Activated T-helper 1 cell treated with anti-CD3 and anti-CD28 coated beads, Interleukin-12 subunit alpha, Interleukin-12 subunit beta, Interleukin-2, Interleukin-4 antibody, amounts not matched to agents 30 ng/mL and 10 ng/mL and 1 ng/mL, durations not matched to agents 14 hours and 24 hours and 36 hours (primary cell): Measurements from ENCODE around the gene INTS15. TPM values are rescaled to one million over a fixed set of nuclear protein-coding genes. Genes with fewer than 3 reads are reported as not detected.

Experiments used
- DNase-seq: peaks from one replicate; pipeline ENCODE4 v3.0.0; 2021; ENCODE audit warnings: low spot score
- H3K27ac Mint-ChIP-seq: one replicate; pipeline ENCODE4 v1.8.0; 2021; ENCODE audit warnings: mild to moderate bottlenecking, mixed read lengths
- H3K27me3 Mint-ChIP-seq: one replicate; pipeline ENCODE4 v1.8.0; 2022; ENCODE audit warnings: mild to moderate bottlenecking, moderate library complexity, mixed read lengths; ENCODE audit not compliant: insufficient read depth
- H3K36me3 Mint-ChIP-seq: one replicate; pipeline ENCODE4 v1.8.0; 2021; ENCODE audit warnings: low read depth, mixed read lengths
- H3K4me1 Mint-ChIP-seq: one replicate; pipeline ENCODE4 v1.8.0; 2021; ENCODE audit warnings: low read depth, mixed read lengths
- H3K4me3 Mint-ChIP-seq: one replicate; pipeline ENCODE4 v1.8.0; 2021; ENCODE audit warnings: mild to moderate bottlenecking, moderate library complexity, mixed read lengths
- H3K9me3 Mint-ChIP-seq: one replicate; pipeline ENCODE4 v1.8.0; 2021; ENCODE audit warnings: mixed read lengths
- intact Hi-C: fragments of 100-400 bp; cut with micrococcal nuclease; formaldehyde crosslinking; loops from one replicate; pipeline ENCODE4 v1.15.1; 2024
- total RNA-seq: library from RNA; stranded (reverse); gene quantifications from 2 replicates; pipeline ENCODE4 v1.2.3, GENCODE V29; 2022

The INTS15 gene
- total RNA-seq = 44.6 and 46.6 TPM in 2 replicates

DNA sequence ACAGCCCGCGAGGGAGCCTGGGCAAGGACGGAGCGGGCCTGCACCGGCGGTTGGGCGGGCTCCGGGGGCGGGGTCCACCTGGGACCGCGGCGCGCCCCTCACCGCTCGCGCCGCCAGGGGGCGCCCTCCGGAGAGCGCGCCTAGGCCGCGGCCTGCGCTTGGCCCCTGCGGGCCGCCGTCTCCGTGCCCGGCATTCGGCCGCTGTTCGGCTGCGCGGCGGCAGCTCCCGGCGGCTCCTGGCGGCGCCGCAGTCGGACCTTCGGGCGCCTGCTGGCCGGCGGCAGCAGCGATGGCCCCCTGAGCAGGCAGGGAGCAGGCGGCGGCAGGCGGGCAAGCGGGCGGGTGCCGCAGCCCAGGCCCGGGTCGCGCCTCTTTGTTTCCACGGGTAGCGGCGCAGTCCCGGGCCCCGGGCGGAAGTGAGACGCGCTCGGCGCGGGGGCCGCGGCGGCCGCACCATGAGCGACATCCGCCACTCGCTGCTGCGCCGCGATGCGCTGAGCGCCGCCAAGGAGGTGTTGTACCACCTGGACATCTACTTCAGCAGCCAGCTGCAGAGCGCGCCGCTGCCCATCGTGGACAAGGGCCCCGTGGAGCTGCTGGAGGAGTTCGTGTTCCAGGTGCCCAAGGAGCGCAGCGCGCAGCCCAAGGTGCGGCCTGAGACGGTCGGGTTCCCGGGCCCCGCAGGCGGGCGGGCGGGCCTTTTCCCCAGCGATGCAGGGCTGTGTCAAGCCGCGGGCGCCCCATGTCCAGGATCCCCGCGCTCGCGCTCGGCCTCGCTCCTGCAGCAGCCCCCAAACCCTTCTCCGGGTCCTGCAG lies at the start of gene INTS15:
Gene INTS15 (plus strand): TSS at position 193 of the 816 bp plus-strand sequence. CDS start 263 bp downstream, at position 456.
- peak within 1 kb of the TSS; percentile 85 for H3K27ac Mint-ChIP-seq
- peaks cover 27% of the 10 kb centered on the region for H3K36me3 Mint-ChIP-seq
- intact Hi-C loops = loop anchor here (1.0 to 2.0 kb wide), 5 partner anchors 13 to 267 kb away; partner anchors contain the start of genes DAGLB, ZDHHC4, ZNF12 and ZNF316

DNA sequence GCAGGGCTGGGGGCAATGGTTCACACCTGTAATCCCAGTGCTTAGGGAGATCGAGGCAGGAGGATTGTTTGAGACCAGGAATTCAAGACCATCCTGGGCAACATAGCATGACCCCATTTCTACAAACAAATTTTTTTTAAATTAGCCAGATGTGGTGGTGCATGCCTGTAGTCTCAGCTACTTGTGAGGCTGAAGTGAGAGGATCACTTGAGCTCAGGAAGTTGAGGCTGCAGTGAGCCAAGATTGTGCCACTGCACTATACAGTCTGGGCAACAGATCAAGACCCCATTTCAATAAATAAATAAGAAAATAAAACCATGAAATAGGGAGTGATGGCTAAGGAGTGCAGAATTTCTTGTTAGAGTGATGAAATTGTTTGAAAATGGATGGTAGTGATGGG lies 47.5 kb upstream of the INTS15 start:
- no peak overlapping the region for H3K27ac Mint-ChIP-seq
- H3K9me3 Mint-ChIP-seq = no peaks in the 10 kb centered on the region
- intact Hi-C loops = no loop called here

More for the DNA sequence above, at the start of gene INTS15:
- DNase-seq = peak; percentile 78
- Mint-ChIP-seq H3K27me3 (no peaks in the 10 kb centered on the region), H3K4me1 (peaks cover 8% of the 10 kb centered on the region), H3K4me3 (peak within 1 kb of the TSS; percentile 88), H3K9me3 (no peaks in the 10 kb centered on the region)

DNA sequence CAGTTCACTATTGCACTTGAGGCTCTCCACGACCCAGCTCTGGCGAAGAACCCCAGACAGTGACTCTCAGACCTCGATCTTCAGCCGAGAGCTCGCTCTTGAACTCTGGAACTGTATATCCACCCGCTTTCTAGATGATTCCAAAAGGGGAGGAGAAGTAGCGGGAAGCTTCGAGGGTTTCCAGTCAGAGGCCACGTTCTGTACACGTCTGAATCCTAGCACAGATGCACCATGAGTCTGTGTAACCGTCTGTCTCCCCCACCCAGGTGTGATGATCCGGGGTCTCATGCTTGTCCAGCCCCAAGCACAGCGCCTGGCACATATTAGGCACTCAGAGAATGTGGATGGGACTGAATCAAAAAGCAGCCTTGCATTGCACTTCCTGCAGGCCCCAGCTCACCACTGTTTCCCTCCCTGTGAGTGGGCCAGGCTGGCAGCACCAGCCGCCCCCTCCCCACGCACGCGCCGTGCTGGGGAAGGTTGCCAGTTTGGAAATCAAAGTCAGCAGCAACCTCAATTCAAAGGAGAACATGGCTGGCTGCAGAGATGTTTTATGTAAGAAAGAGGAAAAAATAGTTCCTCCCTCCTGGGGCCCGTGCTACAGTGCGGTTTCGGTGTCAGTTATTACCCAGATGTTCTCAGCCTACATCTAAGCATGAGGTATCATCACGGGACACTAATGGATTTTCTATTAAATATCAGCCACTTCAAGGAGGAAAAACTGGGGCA lies 44.3 kb upstream of the INTS15 start:
- intact Hi-C loops = no loop called here
- no peak overlapping the region for H3K4me3 Mint-ChIP-seq

More for the DNA sequence above, 47.5 kb upstream of the INTS15 start:
- DNase-seq = no peak
- Mint-ChIP-seq H3K36me3 (no peaks in the 10 kb centered on the region), H3K4me1 (no peaks in the 10 kb centered on the region), H3K4me3 (no peak overlapping the region), H3K27me3 (peaks cover 3% of the 10 kb centered on the region)

DNA sequence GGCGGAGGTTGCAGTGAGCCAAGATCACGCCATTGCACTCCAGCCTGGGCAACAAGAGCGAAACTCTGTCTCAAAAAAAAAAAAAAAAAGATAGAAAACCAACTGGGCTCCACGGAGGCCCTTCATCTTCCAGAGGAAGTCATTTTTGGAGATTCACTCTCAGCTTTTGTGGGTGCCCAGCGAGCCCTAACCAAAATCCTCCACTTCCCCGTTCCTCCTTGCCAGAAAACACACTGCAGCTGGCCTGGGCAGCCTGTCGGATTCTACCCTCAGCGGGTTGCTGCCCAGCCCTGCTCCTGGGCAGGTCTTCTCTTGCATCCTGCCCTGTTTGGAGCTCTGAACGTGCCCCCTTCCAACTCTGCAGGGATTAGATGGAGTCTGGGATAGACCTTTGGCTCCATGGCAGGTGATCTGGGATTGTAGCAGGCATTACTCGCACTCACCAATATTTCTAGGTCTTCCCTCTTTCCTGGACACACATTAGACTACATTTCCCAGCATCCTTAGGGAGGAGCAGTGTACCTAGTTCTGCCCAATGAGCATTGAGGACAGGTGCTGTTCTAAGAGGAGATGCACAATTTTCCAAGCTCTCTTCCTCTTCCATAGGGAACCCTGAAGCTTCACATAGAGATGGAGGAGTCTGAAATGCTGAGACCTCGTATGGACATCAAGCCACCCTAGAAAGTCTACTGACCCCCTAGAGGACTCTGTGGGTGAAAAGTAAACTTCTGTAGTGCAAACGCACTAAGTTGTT lies 43.1 kb upstream of the INTS15 start:
- Mint-ChIP-seq H3K4me1 (no peaks in the 10 kb centered on the region), H3K4me3 (no peak overlapping the region), H3K27ac (no peak overlapping the region), H3K27me3 (no peaks in the 10 kb centered on the region), H3K36me3 (no peaks in the 10 kb centered on the region), H3K9me3 (no peaks in the 10 kb centered on the region)
- DNase-seq = no peak
- intact Hi-C loops = no loop called here

More for the DNA sequence above, 44.3 kb upstream of the INTS15 start:
- no peaks in the 10 kb centered on the region for H3K9me3 Mint-ChIP-seq
- H3K36me3 Mint-ChIP-seq = no peaks in the 10 kb centered on the region
- H3K27ac Mint-ChIP-seq = no peak overlapping the region
- DNase-seq = no peak
- H3K27me3 Mint-ChIP-seq = no peaks in the 10 kb centered on the region
- H3K4me1 Mint-ChIP-seq = no peaks in the 10 kb centered on the region

DNA sequence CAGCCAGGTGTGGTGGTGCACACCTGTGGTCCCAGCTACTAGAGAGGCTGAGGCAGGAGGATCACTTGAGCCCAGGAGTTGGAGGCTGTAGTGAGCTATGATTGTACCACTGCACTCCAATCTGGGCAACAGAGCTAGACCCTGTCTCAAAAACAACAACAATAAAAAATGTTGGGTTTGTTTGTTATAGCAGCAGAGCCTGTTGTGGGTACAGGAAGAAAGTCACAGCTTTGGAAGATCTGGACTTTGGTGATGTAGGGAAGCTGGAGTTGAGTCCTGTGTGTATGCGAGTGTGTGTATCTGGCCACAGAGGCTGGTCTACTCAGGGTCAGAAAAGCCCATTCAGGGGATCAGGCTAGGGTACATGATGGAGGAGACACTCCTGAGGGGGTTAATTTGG lies 42.4 kb upstream of the INTS15 start:
- no peaks in the 10 kb centered on the region for H3K4me1 Mint-ChIP-seq
- H3K27me3 Mint-ChIP-seq = no peaks in the 10 kb centered on the region
- no peaks in the 10 kb centered on the region for H3K9me3 Mint-ChIP-seq
- no peak overlapping the region for H3K4me3 Mint-ChIP-seq
- H3K36me3 Mint-ChIP-seq = no peaks in the 10 kb centered on the region
- DNase-seq = no peak
- intact Hi-C loops = no loop called here
- no peak overlapping the region for H3K27ac Mint-ChIP-seq

DNA sequence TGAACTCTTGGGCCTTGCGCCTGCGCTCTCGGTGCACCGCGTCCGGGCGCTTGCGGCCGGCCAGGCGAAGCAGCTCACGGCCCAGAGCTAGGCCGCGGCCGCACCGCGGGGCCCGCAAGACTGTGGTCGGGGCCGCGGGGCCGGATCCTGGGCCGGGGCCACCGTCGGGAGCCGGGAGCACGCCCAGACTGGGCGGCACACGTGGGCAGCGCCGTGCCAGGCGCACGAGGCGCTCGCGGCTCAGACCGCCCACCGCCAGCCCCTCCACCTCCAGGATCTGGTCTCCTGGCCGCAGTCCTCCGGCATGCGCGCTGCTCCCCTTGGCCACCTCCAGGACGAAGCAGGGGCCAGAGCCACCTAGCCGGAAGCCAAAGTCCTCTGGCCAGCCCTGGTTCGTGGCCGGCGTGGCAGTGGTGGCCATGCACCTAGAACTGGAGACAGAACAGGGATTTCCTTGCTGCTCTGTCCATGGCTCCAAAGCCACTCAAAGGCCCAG lies 38.8 kb upstream of the INTS15 start, which contains the start of gene GRID2IP:
Gene GRID2IP (minus strand): TSS at position 446 of the 496 bp plus-strand sequence. CDS start 25 bp downstream, at position 421.
- no peak within 1 kb of the TSS for H3K4me3 Mint-ChIP-seq
- DNase-seq = no peak
- intact Hi-C loops = no loop called here
- no peak within 1 kb of the TSS for H3K27ac Mint-ChIP-seq
- peaks cover 7% of the 10 kb centered on the region for H3K4me1 Mint-ChIP-seq
- peaks cover 2% of the 10 kb centered on the region for H3K36me3 Mint-ChIP-seq
- H3K9me3 Mint-ChIP-seq = no peaks in the 10 kb centered on the region
- H3K27me3 Mint-ChIP-seq = no peaks in the 10 kb centered on the region

DNA sequence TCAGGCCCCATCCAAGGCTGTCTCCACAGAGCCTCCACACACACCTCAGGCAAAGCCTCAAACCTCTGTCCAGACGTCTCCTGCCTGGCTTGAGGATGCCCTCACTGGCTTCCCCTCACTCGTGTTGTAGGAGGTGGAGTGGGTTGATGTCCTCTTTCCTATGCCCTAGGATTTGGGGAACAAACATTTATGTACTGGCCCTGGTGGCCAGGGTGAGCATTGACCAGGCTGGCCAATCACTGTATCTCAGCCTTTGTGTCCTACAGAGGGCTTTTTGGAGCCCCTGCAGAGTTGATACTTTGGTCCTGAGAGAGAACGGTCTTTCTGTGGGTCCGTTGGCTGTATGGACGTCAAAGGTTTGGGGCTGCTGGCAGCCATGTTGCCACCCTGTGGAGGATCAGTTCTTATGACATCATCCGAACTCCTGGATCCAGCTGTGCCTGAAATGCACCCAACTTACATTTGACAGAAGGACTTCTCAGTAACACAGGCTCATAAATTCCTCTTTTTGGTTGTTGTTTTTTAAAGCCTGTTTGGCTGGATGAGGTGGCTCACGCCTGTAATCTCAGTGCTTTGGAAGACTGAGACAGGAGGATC lies 36.3 kb upstream of the INTS15 start:
- Mint-ChIP-seq H3K4me1 (peaks cover 7% of the 10 kb centered on the region), H3K36me3 (peaks cover 2% of the 10 kb centered on the region), H3K27ac (no peak overlapping the region), H3K27me3 (no peaks in the 10 kb centered on the region), H3K4me3 (no peak overlapping the region), H3K9me3 (no peaks in the 10 kb centered on the region)
- intact Hi-C loops = no loop called here
- no peak for DNase-seq

DNA sequence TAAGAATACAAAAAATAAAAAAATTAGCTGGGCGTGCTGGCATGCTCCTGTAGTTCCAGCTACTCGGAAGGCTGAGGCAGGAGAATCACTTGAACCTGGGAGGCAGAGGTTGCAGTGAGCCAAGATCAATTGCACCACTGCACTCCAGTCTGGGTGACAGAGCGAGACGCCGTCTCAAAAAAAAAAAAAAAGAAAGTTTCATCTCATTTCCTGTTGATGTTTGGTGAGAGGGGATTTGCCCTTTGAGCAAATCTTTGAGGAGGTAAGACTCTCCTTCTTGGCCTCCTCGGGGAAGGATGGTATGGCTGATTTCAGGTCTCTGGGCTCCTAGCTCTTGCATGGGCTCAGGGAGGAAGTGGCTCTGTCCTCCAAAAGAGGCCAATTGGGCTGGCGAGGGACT lies 35.0 kb upstream of the INTS15 start:
- no peak for DNase-seq
- H3K4me1 Mint-ChIP-seq = peaks cover 7% of the 10 kb centered on the region
- no peaks in the 10 kb centered on the region for H3K9me3 Mint-ChIP-seq
- H3K27ac Mint-ChIP-seq = peak overlapping the region; percentile 86
- peaks cover 2% of the 10 kb centered on the region for H3K36me3 Mint-ChIP-seq
- H3K27me3 Mint-ChIP-seq = peaks cover 2% of the 10 kb centered on the region
- intact Hi-C loops = no loop called here
- peak overlapping the region; percentile 49 for H3K4me3 Mint-ChIP-seq

DNA sequence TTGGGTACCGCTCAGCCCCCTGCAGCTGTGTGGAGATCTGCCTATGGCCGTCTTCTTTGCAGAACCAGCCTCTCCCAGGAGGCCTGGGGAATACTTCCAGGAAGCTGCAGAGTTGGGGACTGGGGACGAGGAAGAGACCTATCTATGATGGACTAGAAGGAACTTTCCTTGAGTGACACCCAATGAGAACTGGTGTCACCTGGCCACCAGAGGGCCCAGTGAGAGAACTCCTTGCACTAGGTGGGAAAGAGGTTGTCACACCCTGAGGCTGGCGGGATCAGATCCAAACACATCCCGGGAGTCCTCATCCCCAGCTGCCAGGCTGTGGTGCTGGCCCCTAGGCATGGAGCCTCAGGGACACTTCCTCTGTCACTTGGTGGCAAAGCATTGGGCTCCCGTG lies 33.6 kb upstream of the INTS15 start:
- Mint-ChIP-seq H3K27ac (no peak overlapping the region), H3K4me3 (no peak overlapping the region), H3K27me3 (peaks cover 2% of the 10 kb centered on the region), H3K4me1 (peaks cover 7% of the 10 kb centered on the region), H3K9me3 (no peaks in the 10 kb centered on the region), H3K36me3 (peaks cover 2% of the 10 kb centered on the region)
- no peak for DNase-seq
- intact Hi-C loops = no loop called here

DNA sequence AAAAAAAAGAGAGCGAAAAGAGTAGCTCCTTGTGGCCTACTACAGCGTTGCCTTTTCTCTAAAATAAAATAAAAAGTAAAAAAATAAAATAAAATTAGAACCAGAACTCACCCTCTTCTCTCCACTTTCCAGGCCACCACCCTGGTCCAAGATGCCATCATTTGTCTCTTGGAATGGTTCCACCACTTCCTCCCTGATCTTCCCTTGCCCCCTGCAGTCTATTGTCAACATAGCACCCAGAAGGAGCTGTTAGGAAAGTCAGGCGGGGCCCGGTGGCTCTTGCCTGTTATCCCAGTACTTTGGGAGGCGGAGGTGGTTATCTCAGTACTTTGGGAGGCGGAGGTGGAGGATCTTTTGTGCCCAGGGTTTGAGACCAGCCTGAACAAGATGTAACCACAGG lies 31.0 kb upstream of the INTS15 start:
- Mint-ChIP-seq H3K4me1 (peaks cover 7% of the 10 kb centered on the region), H3K27ac (no peak overlapping the region), H3K4me3 (no peak overlapping the region), H3K36me3 (peaks cover 2% of the 10 kb centered on the region), H3K27me3 (peaks cover 6% of the 10 kb centered on the region), H3K9me3 (no peaks in the 10 kb centered on the region)
- DNase-seq = no peak
- intact Hi-C loops = loop anchor here (2.0 kb wide), 1 partner anchor 42 kb away; no protein-coding TSS in a partner anchor

DNA sequence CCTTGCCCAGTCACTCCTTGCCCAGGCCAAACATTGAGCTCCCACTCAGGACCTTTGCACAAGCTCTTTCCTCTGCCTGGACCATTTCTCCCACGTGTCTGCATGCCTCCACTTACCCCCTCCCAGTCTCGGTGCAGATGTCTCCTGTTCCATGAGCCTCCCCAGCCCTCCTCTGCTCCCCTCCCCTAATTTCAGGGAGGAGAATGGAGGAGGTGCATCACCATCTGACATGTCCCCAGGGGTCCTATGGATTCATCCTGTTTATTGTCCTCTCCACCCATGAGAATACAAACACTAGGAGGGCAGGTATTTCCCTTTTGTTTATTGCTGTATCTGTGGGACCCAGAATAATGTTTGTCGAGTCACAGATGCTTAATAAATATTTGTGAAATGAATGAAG lies 29.9 kb upstream of the INTS15 start:
- intact Hi-C loops = loop anchor here (2.0 kb wide), 1 partner anchor 43 kb away; no protein-coding TSS in a partner anchor
- peaks cover 6% of the 10 kb centered on the region for H3K27me3 Mint-ChIP-seq
- peaks cover 2% of the 10 kb centered on the region for H3K36me3 Mint-ChIP-seq
- no peak for DNase-seq
- no peaks in the 10 kb centered on the region for H3K9me3 Mint-ChIP-seq
- no peak overlapping the region for H3K4me3 Mint-ChIP-seq
- H3K27ac Mint-ChIP-seq = no peak overlapping the region
- H3K4me1 Mint-ChIP-seq = peaks cover 3% of the 10 kb centered on the region

DNA sequence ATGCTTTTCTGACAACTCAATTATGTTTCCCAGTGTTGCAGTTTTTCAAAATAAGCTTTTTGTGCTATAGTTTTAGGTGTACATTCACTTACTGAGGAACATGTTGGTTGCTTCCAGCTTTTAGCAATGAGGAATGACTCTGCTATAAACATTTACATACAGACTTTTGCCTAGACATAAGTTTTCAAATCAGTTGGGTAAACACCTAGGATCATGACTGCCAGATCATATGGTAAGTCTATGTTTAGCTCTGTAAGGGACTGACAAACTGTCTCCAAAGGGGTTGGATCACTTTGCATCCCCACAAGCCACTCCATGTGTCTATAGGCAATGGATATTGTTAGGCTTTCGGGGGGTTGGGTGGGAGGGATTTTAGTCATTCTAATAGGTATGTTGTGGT lies 27.7 kb upstream of the INTS15 start:
- Mint-ChIP-seq H3K4me1 (no peaks in the 10 kb centered on the region), H3K4me3 (no peak overlapping the region)

More for the DNA sequence above, 27.7 kb upstream of the INTS15 start:
- H3K9me3 Mint-ChIP-seq = no peaks in the 10 kb centered on the region
- H3K36me3 Mint-ChIP-seq = no peaks in the 10 kb centered on the region
- intact Hi-C loops = no loop called here
- peaks cover 6% of the 10 kb centered on the region for H3K27me3 Mint-ChIP-seq
- no peak for DNase-seq
- H3K27ac Mint-ChIP-seq = no peak overlapping the region
